ENCODE results near the gene KLK12. TPM values are rescaled to one million over a fixed set of nuclear protein-coding genes. Genes with fewer than 3 reads are reported as not detected.
A peak's percentile ranks its signal among the peaks of the same experiment; 100 is the strongest.

The KLK12 gene
- total RNA-seq, 2 experiments from 2014 or later = not detected

- Histone ChIP-seq H3K4me3 (ENCODE audit: low read length) (no peak within 1 kb of the TSS), H3K9me3 (ENCODE audit: control insufficient read depth in 1 of 2, insufficient read depth in 1 of 2, low read length in 2 of 2) (peaks cover 0 to 36% of the 10 kb centered on the region in 2 experiments), H3K36me3 (ENCODE audit: insufficient read depth, low read length) (no peaks in the 10 kb centered on the region), H3K4me1 (ENCODE audit: insufficient read depth, low read length) (peaks cover 27% of the 10 kb centered on the region), H3K27me3 (ENCODE audit: control insufficient read depth in 1 of 2, insufficient read depth in 2 of 2, low read length in 2 of 2) (peaks cover 39 to 45% of the 10 kb centered on the region in 2 experiments), H3K27ac (ENCODE audit: low read depth in 1 of 2, low read length in 2 of 2) (no peak within 1 kb of the TSS)
- H3K4me3 Mint-ChIP-seq = peak within 1 kb of the TSS; percentile 20
- intact Hi-C loops (cut with DNase I, micrococcal nuclease) = no loop called here
- ATAC-seq (ENCODE audit: poor library complexity) (no peak), DNase-seq (no peak)
- no peaks in the 10 kb centered on the region for H3K36me3 Mint-ChIP-seq (ENCODE audit: low read depth)
- H3K27ac Mint-ChIP-seq = no peak within 1 kb of the TSS
- no peaks in the 10 kb centered on the region for H3K9me3 Mint-ChIP-seq
- CTCF ChIA-PET = no interaction called here
- TF ChIP-seq, protein P1, sequence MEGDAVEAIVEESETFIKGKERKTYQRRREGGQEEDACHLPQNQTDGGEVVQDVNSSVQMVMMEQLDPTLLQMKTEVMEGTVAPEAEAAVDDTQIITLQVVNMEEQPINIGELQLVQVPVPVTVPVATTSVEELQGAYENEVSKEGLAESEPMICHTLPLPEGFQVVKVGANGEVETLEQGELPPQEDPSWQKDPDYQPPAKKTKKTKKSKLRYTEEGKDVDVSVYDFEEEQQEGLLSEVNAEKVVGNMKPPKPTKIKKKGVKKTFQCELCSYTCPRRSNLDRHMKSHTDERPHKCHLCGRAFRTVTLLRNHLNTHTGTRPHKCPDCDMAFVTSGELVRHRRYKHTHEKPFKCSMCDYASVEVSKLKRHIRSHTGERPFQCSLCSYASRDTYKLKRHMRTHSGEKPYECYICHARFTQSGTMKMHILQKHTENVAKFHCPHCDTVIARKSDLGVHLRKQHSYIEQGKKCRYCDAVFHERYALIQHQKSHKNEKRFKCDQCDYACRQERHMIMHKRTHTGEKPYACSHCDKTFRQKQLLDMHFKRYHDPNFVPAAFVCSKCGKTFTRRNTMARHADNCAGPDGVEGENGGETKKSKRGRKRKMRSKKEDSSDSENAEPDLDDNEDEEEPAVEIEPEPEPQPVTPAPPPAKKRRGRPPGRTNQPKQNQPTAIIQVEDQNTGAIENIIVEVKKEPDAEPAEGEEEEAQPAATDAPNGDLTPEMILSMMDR (IDR thresholded peaks at IDR 0.05) = no peak
- H3K4me1 Mint-ChIP-seq (ENCODE audit: low read depth) = peaks cover 22% of the 10 kb centered on the region
- peaks cover 77% of the 10 kb centered on the region for H3K27me3 Mint-ChIP-seq
- POLR2A ChIA-PET = no interaction called here
Observed at GRCh38 chr19:51019544-51019925, 15.3 kb downstream of the KLK12 start, which contains the start of gene KLK10. Gene KLK10 (minus strand): TSS chr19:51019709. CDS start chr19:51019130, 579 bp downstream.

DNA sequence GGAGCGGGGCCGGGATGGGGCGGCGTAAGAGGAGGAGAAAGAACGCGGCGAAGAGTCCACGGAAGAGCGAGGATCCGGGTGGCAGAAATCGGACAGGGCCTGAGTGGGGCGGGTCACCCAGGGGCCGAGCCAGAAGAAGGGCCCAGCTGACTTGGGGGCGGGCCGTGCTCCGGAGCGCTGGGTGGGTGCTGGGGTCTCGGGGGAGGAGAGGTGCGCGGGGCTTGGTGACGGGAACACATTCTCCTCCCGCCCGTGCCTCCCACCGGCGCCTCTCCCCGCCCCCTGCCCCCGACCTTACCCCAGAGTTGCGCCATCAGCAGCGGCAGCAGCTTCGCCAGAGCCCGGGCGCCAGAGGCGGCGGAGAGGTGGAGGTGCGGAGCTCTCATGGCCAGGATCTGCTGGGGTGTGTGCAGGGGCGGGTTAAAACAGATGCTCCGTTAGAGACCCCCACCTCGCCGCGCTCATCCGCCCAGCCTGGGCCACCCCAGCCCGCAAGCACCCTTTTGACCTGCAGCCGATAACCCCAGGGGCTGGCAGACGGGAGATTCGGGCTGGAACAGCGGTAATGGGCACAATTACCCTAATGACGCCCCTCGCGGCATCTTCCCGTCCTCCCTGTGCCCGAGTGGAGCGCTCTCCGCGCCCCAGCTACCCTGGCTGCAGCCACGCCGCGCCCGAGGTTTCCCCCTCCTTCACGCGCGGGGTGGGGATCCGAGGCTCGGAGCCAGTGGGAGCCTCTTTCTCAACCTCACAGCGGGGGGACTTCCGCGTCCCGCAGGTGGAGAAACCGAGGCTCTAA, 15.9 kb downstream of the KLK12 start:
- H3K27ac Mint-ChIP-seq = no peak overlapping the region
- H3K36me3 ChIP-seq (ENCODE audit: insufficient read depth, low read length) = no peaks in the 10 kb centered on the region
- TF ChIP-seq, protein P1 (IDR thresholded peaks at IDR 0.05) = no peak
- H3K9me3 ChIP-seq (ENCODE audit: control insufficient read depth in 1 of 2, insufficient read depth in 1 of 2, low read length in 2 of 2) = peaks cover 0 to 36% of the 10 kb centered on the region in 2 experiments
- H3K4me3 Mint-ChIP-seq = peak overlapping the region; percentile 20
- ATAC-seq (ENCODE audit: poor library complexity) (no peak), DNase-seq (no peak)
- H3K27ac ChIP-seq (ENCODE audit: low read depth in 1 of 2, low read length in 2 of 2) = no peak overlapping the region
- no peaks in the 10 kb centered on the region for H3K9me3 Mint-ChIP-seq
- peaks cover 80% of the 10 kb centered on the region for H3K27me3 Mint-ChIP-seq
- H3K36me3 Mint-ChIP-seq (ENCODE audit: low read depth) = no peaks in the 10 kb centered on the region
- ChIA-PET CTCF (no interaction called here), POLR2A (no interaction called here)
- intact Hi-C loops (cut with DNase I, micrococcal nuclease) = no loop called here
- H3K4me3 ChIP-seq (ENCODE audit: low read length) = no peak overlapping the region
- H3K4me1 ChIP-seq (ENCODE audit: insufficient read depth, low read length) = peaks cover 27% of the 10 kb centered on the region
- H3K27me3 ChIP-seq (ENCODE audit: control insufficient read depth in 1 of 2, insufficient read depth in 2 of 2, low read length in 2 of 2) = peaks cover 39 to 49% of the 10 kb centered on the region in 2 experiments
- H3K4me1 Mint-ChIP-seq (ENCODE audit: low read depth) = peaks cover 22% of the 10 kb centered on the region

- ATAC-seq (ENCODE audit: poor library complexity) (no peak), DNase-seq (peak in 11 of 14 experiments; percentile 9 to 70 (median 33))
- POLR2A ChIA-PET = no interaction called here
- Histone ChIP-seq H3K4me3 (ENCODE audit: low read length) (no peak overlapping the region), H3K27me3 (ENCODE audit: control insufficient read depth in 1 of 2, insufficient read depth in 2 of 2, low read length in 2 of 2) (peaks cover 40 to 41% of the 10 kb centered on the region in 2 experiments), H3K36me3 (ENCODE audit: insufficient read depth, low read length) (no peaks in the 10 kb centered on the region), H3K4me1 (ENCODE audit: insufficient read depth, low read length) (peaks cover 27% of the 10 kb centered on the region), H3K27ac (ENCODE audit: low read depth in 1 of 2, low read length in 2 of 2) (no peak overlapping the region), H3K9me3 (ENCODE audit: control insufficient read depth in 1 of 2, insufficient read depth in 1 of 2, low read length in 2 of 2) (peaks cover 0 to 36% of the 10 kb centered on the region in 2 experiments)
- Mint-ChIP-seq H3K4me1 (ENCODE audit: low read depth) (peaks cover 22% of the 10 kb centered on the region), H3K36me3 (ENCODE audit: low read depth) (no peaks in the 10 kb centered on the region), H3K27me3 (peaks cover 80% of the 10 kb centered on the region), H3K27ac (no peak overlapping the region), H3K4me3 (no peak overlapping the region), H3K9me3 (no peaks in the 10 kb centered on the region)
- CTCF ChIA-PET = interaction anchor here (0.6 kb wide), 1 partner anchor 47 kb away, joined by 3 read pairs; no protein-coding TSS in a partner anchor
- intact Hi-C loops (cut with DNase I, micrococcal nuclease) = no loop called here
- TF ChIP-seq, protein P1 (IDR thresholded peaks at IDR 0.05) = no peak
Observed at GRCh38 chr19:51016798-51017683, 17.8 kb downstream of the KLK12 start.
